HG02610 (cell line): ENCODE results near the gene TWNK.
"Not testable (repeated sequence)": the region's sequence is repeated elsewhere in the genome, so short reads cannot be mapped to it uniquely, and the experiment has no call there.

Source experiments
- ATAC-seq: cut with Tn5 transposase; IDR thresholded peaks from one replicate; pipeline ENCODE4 v1.9.1; 2021; ENCODE audit warnings: mild to moderate bottlenecking, moderate library complexity; ENCODE audit not compliant: unreplicated experiment

Gene TWNK

GRCh38 chr10:100972904-100973535 is 14.3 kb upstream of the TWNK start:
- ATAC-seq, result no peak

GRCh38 chr10:100975397-100975796 is 11.9 kb upstream of the TWNK start:
- ATAC-seq, result not testable (repeated sequence)

GRCh38 chr10:100976906-100977305 is 10.4 kb upstream of the TWNK start:
- ATAC-seq, result no peak

- ATAC-seq, result no peak
Observed at GRCh38 chr10:100977436-100977835, 9.9 kb upstream of the TWNK start.

GRCh38 chr10:100978121-100978900 is 9.0 kb upstream of the TWNK start:
- ATAC-seq, result no peak

GRCh38 chr10:100978901-100979195 is 8.5 kb upstream of the TWNK start:
- ATAC-seq, result no peak

DNA sequence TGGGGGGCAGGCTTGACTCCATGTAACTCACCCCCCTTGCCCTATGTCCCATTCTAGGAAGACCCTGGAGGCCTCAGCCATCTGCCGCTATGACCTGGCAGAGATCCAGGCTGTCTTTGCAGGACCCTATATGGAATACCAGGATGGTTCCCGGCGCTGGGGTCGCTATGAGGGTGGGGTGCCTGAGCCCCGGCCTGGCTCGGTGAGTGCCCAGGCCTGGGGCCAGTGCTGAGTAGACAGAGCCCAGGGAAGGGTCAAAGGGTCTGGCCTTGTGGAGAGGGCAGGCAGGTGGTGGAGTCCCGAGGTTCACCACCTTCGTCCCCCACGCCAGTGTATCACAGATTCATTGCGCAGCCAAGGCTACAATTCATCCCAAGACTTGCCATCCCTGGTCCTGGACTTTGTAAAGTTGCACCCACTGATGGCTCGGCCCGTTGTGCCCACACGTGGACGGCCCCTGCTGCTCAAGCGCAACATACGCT is 7.5 kb upstream of the TWNK start:
- no peak for ATAC-seq

DNA sequence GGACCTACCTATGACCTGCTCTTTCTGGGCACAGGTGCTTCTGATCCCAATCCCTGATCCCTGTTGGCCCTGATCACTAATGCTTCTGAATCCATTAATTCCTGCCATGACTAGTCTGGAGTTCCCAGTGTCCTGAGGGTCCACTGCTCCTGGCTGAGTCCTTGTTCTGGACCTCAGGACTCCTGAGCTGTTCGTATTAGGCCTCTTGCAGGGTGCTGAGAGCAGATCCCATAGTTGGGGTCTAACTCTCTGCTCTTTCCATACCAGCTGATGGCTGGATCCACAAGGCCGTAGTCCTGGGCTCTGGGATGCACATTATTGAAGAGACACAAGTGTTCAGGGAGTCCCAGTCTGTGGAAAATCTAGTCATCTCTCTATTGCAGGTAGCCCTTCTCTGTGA is 7.0 kb upstream of the TWNK start:
- no peak for ATAC-seq

- no peak for ATAC-seq
Observed at GRCh38 chr10:100980711-100981110, 6.6 kb upstream of the TWNK start.

- ATAC-seq, result no peak
Observed at GRCh38 chr10:100981178-100981772, 6.1 kb upstream of the TWNK start.

GRCh38 chr10:100982916-100983830 is 4.2 kb upstream of the TWNK start:
- ATAC-seq, result no peak

DNA sequence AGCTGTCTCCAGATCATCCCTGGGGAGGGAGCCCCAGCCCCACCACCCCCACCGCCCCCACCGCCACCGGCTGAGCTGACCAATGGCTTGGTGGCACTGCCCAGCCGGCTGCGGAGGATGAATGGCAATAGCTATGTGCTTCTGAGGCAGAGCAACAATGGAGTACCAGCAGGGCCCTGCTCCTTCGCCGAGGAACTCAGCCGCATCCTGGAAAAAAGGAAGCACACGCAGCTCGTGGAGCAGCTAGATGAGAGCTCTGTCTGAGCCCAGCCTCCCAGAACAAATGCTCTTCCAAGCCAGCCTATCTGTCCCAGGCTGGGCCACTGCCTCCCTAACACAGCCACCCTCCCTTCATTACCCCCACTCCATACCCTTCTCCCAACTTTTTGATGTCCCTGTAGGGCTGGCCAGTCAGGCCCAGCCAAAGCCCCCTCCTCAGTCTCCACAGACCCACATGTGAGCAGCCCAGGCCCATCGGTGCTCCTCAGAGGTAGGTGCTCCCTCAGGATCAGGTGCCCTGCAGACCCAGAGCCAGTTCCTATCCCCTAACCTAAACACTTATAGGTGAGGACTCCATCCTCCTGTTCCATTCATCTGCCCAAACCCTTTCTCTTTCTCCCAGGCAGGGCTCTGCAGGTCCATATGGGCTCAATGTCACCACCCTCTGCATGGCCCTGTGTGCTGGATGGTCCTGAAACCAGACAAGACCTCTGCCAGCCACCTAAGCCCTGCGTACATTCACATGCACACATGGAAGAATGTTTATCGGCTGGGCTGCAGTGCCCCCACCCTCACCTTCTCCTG is 3.3 kb upstream of the TWNK start:
- no peak for ATAC-seq

- ATAC-seq, result no peak
Observed at GRCh38 chr10:100984672-100985177, 2.6 kb upstream of the TWNK start.

GRCh38 chr10:100985336-100985735 is 2.0 kb upstream of the TWNK start:
- no peak for ATAC-seq

GRCh38 chr10:100986623-100986951 is 756 bp upstream of the TWNK start:
- no peak for ATAC-seq

DNA sequence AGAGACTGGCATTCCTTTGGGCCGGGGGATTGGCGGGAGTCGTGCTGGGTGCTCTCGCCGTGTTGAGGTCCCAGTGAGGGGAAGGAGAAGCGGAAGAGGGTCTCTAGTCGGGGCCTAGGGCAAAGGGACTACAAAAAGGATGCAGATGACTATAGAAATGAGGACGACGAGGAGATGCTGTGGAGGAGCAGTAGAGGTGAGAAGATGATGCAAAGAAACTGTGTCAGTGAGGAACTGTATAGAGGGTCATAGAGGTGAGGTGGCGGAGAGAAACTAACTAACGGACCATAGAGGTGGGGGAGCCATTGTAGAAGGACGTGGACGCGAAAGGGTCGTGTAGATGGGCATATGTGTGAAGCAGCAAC is 324 bp downstream of the TWNK start:
- no peak for ATAC-seq

GRCh38 chr10:100988166-100988565 is 823 bp downstream of the TWNK start:
- no peak for ATAC-seq

DNA sequence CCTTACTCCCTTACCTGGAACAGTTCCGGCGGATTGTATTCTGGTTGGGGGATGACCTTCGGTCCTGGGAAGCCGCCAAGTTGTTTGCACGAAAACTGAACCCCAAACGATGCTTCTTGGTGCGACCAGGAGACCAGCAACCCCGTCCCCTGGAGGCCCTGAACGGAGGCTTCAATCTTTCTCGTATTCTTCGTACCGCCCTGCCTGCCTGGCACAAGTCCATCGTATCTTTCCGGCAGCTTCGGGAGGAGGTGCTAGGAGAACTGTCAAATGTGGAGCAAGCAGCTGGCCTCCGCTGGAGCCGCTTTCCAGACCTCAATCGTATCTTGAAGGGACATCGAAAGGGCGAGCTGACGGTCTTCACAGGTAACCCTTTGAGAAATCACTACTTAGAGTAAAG is 1.7 kb downstream of the TWNK start:
- no peak for ATAC-seq

DNA sequence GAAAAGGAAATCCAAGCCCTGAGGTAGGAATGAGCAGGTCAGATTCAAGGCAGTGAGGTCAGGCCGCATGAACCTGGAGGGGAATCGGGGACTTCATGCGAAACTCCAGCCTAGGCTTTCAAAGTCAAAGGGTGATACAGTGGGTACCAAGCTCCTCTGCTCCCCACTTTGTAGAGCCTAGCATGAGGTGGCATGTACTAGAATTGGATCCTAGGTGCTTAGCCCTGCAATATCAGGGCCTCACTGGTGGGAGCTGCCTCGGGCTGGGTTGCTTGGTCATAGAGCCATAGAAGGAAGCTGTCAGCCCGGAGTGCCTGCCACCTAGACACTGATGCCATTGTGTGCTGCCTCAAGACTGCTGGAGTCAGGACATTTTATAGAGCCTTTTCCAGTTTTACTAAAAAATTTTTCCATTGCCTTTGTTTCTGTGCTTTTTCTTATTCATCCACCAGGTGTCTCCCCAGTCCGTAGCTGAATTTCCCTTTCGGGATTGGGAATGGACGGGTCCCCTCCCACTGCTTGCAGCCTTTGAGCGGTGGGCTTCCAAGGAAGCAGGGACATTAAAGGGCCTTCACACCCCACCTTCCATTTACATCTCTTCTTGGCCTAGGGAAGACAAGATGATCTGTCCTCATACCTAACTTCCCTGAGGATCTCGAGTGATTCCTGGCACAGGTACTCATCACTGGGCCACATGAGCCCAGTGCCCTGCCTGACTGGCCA is 6.8 kb downstream of the TWNK start:
- ATAC-seq, result no peak

GRCh38 chr10:100995181-100995580 is 7.8 kb downstream of the TWNK start:
- ATAC-seq, result no peak
